ENCODE measurements around the gene WRAP73.

WRAP73 gene

GRCh38 chr1:3646596-3646995, 3.3 kb downstream of the WRAP73 start:
- no peak for DNase-seq (ENCODE audit: low read depth)

- no peak for DNase-seq (ENCODE audit: low read depth)
Measured at GRCh38 chr1:3645666-3646355, 4.1 kb downstream of the WRAP73 start.

- DNase-seq (ENCODE audit: low read depth): no peak
Measured at GRCh38 chr1:3645247-3645646, 4.7 kb downstream of the WRAP73 start.

GRCh38 chr1:3644273-3644672, 5.6 kb downstream of the WRAP73 start:
- DNase-seq (ENCODE audit: low read depth): no peak

- DNase-seq (ENCODE audit: low read depth): no peak
Measured at GRCh38 chr1:3642919-3643675, 6.8 kb downstream of the WRAP73 start.

- DNase-seq (ENCODE audit: low read depth): no peak
Measured at GRCh38 chr1:3641816-3642215, 8.1 kb downstream of the WRAP73 start.

- no peak for DNase-seq (ENCODE audit: low read depth)
Measured at GRCh38 chr1:3641046-3641760, 8.7 kb downstream of the WRAP73 start.

GRCh38 chr1:3640121-3640837, 9.6 kb downstream of the WRAP73 start:
- DNase-seq (ENCODE audit: low read depth): no peak

- DNase-seq (ENCODE audit: low read depth): no peak
Measured at GRCh38 chr1:3639397-3639911, 10.4 kb downstream of the WRAP73 start.

GRCh38 chr1:3638676-3639075, 11.2 kb downstream of the WRAP73 start:
- no peak for DNase-seq (ENCODE audit: low read depth)

- no peak for DNase-seq (ENCODE audit: low read depth)
Measured at GRCh38 chr1:3638027-3638426, 11.9 kb downstream of the WRAP73 start.

GRCh38 chr1:3636531-3636930, 13.4 kb downstream of the WRAP73 start:
- DNase-seq (ENCODE audit: low read depth): no peak

GRCh38 chr1:3636080-3636479, 13.8 kb downstream of the WRAP73 start:
- DNase-seq (ENCODE audit: low read depth): no peak

- DNase-seq (ENCODE audit: low read depth): no peak
Measured at GRCh38 chr1:3634059-3634800, 15.7 kb downstream of the WRAP73 start.

GRCh38 chr1:3633344-3634058, 16.4 kb downstream of the WRAP73 start:
- DNase-seq (ENCODE audit: low read depth): no peak

GRCh38 chr1:3632716-3633343, 17.1 kb downstream of the WRAP73 start:
- DNase-seq (ENCODE audit: low read depth): no peak

GRCh38 chr1:3632298-3632697, 17.6 kb downstream of the WRAP73 start:
- no peak for DNase-seq (ENCODE audit: low read depth)

- DNase-seq (ENCODE audit: low read depth): no peak
Measured at GRCh38 chr1:3631320-3632260, 18.3 kb downstream of the WRAP73 start.

GRCh38 chr1:3630914-3631313, 19.0 kb downstream of the WRAP73 start:
- DNase-seq (ENCODE audit: low read depth): no peak
